ENCODE data around the gene TTK. TPM values are rescaled to one million over a fixed set of nuclear protein-coding genes. Genes with fewer than 3 reads are reported as not detected.

The TTK gene
- 0.70 and 5.9 TPM in 2 replicates for total RNA-seq (ENCODE audit: low replicate concordance)

GRCh38 chr6:80004173-80005072, at the start of gene TTK:
TTK (plus strand) TSS chr6:80004649; CDS start chr6:80005844, 1,195 bp downstream.

Other genes with a start within 250 kb of the TTK start
- gene ELOVL4, start 57.1 kb upstream of the TTK start, total RNA-seq (ENCODE audit: low replicate concordance) = 2.5 and 3.1 TPM in 2 replicates
- 5.7 and 10.6 TPM in 2 replicates for gene BCKDHB, start 102.0 kb downstream of the TTK start, total RNA-seq (ENCODE audit: low replicate concordance)

All from smooth muscle cell of the coronary artery (primary cell).